Measurements from ENCODE around the gene GRAMD1A.
"Not testable (repeated sequence)": the region's sequence is repeated elsewhere in the genome, so short reads cannot be mapped to it uniquely, and the experiment has no call there.

- not testable (repeated sequence) for TF ChIP-seq CTCF (IDR thresholded peaks at IDR 0.05); GATA2 (CRISPR knock-in tag; IDR thresholded peaks at IDR 0.05); SIN3A (IDR thresholded peaks at IDR 0.05; ENCODE audit: borderline replicate concordance, low read depth, low read length); EP300 (IDR thresholded peaks at IDR 0.05; ENCODE audit: borderline replicate concordance in 1 of 2, low read depth in 1 of 2, low read length in 1 of 2); PBX3 (IDR thresholded peaks at IDR 0.05); USF1 (IDR thresholded peaks at IDR 0.05; ENCODE audit: borderline replicate concordance, low read depth); JUND (IDR thresholded peaks at IDR 0.05)
Measured at GRCh38 chr19:34998224-34998623, 1.9 kb upstream of the GRAMD1A start.

Measured in SK-N-SH (cell line).